AG09309 (cell line): ENCODE data around the gene ATG7.

ENCODE experiments used
- DNase-seq: peaks from one replicate; pipeline ENCODE4 v3.0.0-alpha.2; 2010; ENCODE audit warnings: low read depth
- H3K4me3 ChIP-seq: 2 replicates; pipeline ENCODE4 v1.5.1; 2011; ENCODE audit warnings: mild to moderate bottlenecking, low read depth, low read length, moderate library complexity; ENCODE audit not compliant: control insufficient read depth
- TF ChIP-seq, protein P1 (sequence below): IDR thresholded peaks from 2 replicates; pipeline ENCODE4 v1.5.1; 2011; ENCODE audit warnings: mild to moderate bottlenecking, low read depth, low read length, inconsistent platforms; ENCODE audit not compliant: insufficient read depth, control insufficient read depth; ENCODE audit errors: missing control alignments

ATG7 gene

DNA sequence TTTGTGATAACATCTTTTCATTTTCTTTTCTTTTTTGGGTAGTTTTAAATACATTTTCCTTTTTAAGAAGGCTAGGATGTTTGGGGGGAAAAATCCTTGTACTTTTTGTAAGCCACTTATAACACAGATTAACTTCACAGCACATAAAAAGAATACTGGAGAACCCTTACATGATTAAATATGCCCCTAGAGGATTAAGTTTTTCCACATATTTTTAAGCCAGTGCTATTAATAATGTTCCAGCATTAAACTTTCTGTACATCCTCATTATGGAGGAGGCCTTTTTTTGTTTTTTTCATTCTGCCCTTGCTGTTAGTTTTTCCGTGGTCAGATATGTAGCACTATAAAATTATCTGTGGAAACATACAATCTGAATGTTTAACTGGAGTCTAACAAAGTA lies 147.9 kb downstream of the ATG7 start:
- DNase-seq: no peak
- TF ChIP-seq, protein P1, sequence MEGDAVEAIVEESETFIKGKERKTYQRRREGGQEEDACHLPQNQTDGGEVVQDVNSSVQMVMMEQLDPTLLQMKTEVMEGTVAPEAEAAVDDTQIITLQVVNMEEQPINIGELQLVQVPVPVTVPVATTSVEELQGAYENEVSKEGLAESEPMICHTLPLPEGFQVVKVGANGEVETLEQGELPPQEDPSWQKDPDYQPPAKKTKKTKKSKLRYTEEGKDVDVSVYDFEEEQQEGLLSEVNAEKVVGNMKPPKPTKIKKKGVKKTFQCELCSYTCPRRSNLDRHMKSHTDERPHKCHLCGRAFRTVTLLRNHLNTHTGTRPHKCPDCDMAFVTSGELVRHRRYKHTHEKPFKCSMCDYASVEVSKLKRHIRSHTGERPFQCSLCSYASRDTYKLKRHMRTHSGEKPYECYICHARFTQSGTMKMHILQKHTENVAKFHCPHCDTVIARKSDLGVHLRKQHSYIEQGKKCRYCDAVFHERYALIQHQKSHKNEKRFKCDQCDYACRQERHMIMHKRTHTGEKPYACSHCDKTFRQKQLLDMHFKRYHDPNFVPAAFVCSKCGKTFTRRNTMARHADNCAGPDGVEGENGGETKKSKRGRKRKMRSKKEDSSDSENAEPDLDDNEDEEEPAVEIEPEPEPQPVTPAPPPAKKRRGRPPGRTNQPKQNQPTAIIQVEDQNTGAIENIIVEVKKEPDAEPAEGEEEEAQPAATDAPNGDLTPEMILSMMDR: no peak
- no peak overlapping the region for H3K4me3 ChIP-seq

DNA sequence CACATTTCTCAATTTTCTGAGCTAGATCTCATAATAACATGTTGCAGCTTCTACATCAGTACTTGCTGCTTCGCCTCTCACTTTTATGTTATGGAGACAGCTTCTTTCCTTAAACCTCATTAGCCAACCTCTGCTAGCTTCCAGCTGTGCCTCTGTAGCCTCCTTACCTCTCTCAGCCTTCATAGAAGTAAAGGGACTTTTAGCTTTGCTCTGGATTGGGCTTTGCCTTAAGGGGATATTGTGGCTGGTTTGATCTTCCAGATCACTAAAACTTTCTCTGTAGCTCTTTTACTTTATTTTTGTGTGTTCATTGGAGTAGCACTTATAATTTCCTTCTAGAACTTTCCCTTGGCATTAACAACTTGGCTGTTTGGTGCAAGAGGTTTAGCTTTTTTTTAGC lies 150.1 kb downstream of the ATG7 start:
- TF ChIP-seq, protein P1: no peak
- DNase-seq: no peak
- no peak overlapping the region for H3K4me3 ChIP-seq

DNA sequence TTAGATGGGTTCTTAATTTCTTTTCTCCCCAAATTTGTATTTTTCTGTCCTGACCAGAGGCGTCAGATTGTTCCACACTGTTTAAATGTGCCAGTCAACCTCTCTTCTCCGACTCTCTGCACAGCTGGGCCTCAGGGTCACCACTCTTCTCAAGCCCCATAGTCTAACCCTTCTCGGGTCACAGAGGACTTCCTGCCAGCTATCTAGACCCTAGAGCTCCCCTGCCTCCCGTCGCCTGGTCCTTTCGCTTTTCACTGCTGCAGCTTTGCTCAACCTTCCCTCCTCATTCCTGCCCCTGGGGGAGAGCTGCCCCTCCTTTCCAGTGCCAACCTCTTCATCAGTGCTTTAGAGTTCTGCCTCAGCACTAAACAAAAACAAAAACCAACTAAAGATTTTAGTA lies 151.7 kb downstream of the ATG7 start:
- no peak for DNase-seq
- TF ChIP-seq, protein P1: no peak
- H3K4me3 ChIP-seq: no peak overlapping the region

DNA sequence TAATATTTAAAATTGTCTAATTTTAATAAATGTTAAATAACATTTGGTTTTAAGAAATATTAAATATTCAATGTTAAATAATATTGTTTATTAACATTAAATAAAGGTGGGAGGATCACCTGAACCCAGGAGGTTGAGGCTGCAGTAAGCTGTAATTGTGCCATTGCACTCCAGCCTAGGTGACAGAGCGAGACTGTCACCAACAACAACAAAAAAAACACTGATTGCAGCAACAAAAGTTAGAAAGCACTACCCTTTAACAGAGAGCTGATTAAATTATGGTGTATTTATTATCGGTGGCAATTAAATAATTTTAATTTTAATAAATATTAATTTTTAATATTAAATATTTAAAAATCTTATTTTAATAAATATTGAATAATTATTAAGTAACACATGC lies 152.1 kb downstream of the ATG7 start:
- TF ChIP-seq, protein P1: no peak

GRCh38 chr3:11430207-11430606 lies 158.0 kb downstream of the ATG7 start:
- no peak for DNase-seq
- no peak overlapping the region for H3K4me3 ChIP-seq
- TF ChIP-seq, protein P1: no peak

More for the DNA sequence above, 152.1 kb downstream of the ATG7 start:
- DNase-seq: no peak
- H3K4me3 ChIP-seq: no peak overlapping the region

DNA sequence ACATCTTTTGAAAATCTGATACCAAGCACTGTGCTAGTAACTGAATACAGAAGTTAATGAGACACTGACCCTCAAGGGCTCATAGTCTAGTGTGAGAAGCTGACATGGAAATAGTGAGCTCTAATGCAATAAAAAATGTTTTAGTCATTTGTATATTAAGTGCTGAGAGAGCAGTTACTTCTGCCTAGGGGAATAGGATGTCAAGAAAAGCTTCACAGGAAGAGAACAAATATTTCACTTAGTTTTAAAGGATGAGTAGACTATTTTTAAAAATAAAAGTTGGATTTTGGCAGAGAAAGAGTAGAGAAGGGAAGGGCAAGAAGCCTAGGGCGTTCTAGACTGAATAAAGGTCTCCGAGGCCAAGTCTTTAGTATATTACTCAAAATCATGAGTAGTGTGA lies 158.4 kb downstream of the ATG7 start:
- TF ChIP-seq, protein P1: no peak
- no peak for DNase-seq

GRCh38 chr3:11431319-11431718 lies 159.1 kb downstream of the ATG7 start:
- TF ChIP-seq, protein P1: no peak
- no peak overlapping the region for H3K4me3 ChIP-seq
- no peak for DNase-seq

More for the DNA sequence above, 158.4 kb downstream of the ATG7 start:
- no peak overlapping the region for H3K4me3 ChIP-seq
